Measurements from ENCODE around the gene SEC24D.
A peak's percentile ranks its signal among the peaks of the same experiment; 100 is the strongest.
"Not testable (repeated sequence)": the region's sequence is repeated elsewhere in the genome, so short reads cannot be mapped to it uniquely, and the experiment has no call there.

Gene SEC24D

GRCh38 chr4:118835571-118836300 lies at the start of gene SEC24D:
SEC24D (minus strand) TSS chr4:118836126; CDS start chr4:118833696, 2,430 bp downstream.
- peak within 1 kb of the TSS; percentile 90 to 91 for H3K4me3 ChIP-seq (ENCODE audit: low read length in 2 of 2)
- H3K27me3 ChIP-seq (ENCODE audit: control insufficient read depth in 1 of 2, insufficient read depth in 2 of 2, low read length in 2 of 2): no peaks in the 10 kb centered on the region
- peaks cover 9% of the 10 kb centered on the region for H3K4me1 ChIP-seq (ENCODE audit: control insufficient read depth, insufficient read depth, low read length)
- no peaks in the 10 kb centered on the region for H3K9me3 ChIP-seq (ENCODE audit: control insufficient read depth in 2 of 2, low read length in 2 of 2)
- peak within 1 kb of the TSS; percentile 85 to 90 for H3K9ac ChIP-seq (ENCODE audit: low read length in 2 of 2)
- H3K36me3 ChIP-seq (ENCODE audit: control insufficient read depth in 2 of 2, insufficient read depth in 2 of 2, low read length in 2 of 2): peaks cover 3 to 17% of the 10 kb centered on the region in 2 donors
- H3K27ac ChIP-seq (ENCODE audit: low read length): peak within 1 kb of the TSS; percentile 87

GRCh38 chr4:118884716-118885115 lies 48.8 kb upstream of the SEC24D start:
- no peaks in the 10 kb centered on the region for H3K27me3 ChIP-seq (ENCODE audit: control insufficient read depth in 1 of 2, insufficient read depth in 2 of 2, low read length in 2 of 2)
- H3K4me1 ChIP-seq (ENCODE audit: control insufficient read depth, insufficient read depth, low read length): no peaks in the 10 kb centered on the region
- no peaks in the 10 kb centered on the region for H3K9me3 ChIP-seq (ENCODE audit: control insufficient read depth in 2 of 2, low read length in 2 of 2)
- no peak overlapping the region for H3K4me3 ChIP-seq (ENCODE audit: low read length in 2 of 2)
- no peaks in the 10 kb centered on the region for H3K36me3 ChIP-seq (ENCODE audit: control insufficient read depth in 2 of 2, insufficient read depth in 2 of 2, low read length in 2 of 2)
- H3K27ac ChIP-seq (ENCODE audit: low read length): no peak overlapping the region
- H3K9ac ChIP-seq (ENCODE audit: low read length in 2 of 2): no peak overlapping the region

GRCh38 chr4:118883861-118884260 lies 47.9 kb upstream of the SEC24D start:
- H3K27me3 ChIP-seq (ENCODE audit: control insufficient read depth in 1 of 2, insufficient read depth in 2 of 2, low read length in 2 of 2): no peaks in the 10 kb centered on the region
- H3K9me3 ChIP-seq (ENCODE audit: control insufficient read depth in 2 of 2, low read length in 2 of 2): no peaks in the 10 kb centered on the region
- no peak overlapping the region for H3K9ac ChIP-seq (ENCODE audit: low read length in 2 of 2)
- no peak overlapping the region for H3K27ac ChIP-seq (ENCODE audit: low read length)
- no peaks in the 10 kb centered on the region for H3K4me1 ChIP-seq (ENCODE audit: control insufficient read depth, insufficient read depth, low read length)
- no peak overlapping the region for H3K4me3 ChIP-seq (ENCODE audit: low read length in 2 of 2)
- no peaks in the 10 kb centered on the region for H3K36me3 ChIP-seq (ENCODE audit: control insufficient read depth in 2 of 2, insufficient read depth in 2 of 2, low read length in 2 of 2)

GRCh38 chr4:118881512-118882146 lies 45.7 kb upstream of the SEC24D start:
- no peaks in the 10 kb centered on the region for H3K4me1 ChIP-seq (ENCODE audit: control insufficient read depth, insufficient read depth, low read length)
- H3K27ac ChIP-seq (ENCODE audit: low read length): no peak overlapping the region
- no peak overlapping the region for H3K9ac ChIP-seq (ENCODE audit: low read length in 2 of 2)
- H3K36me3 ChIP-seq (ENCODE audit: control insufficient read depth in 2 of 2, insufficient read depth in 2 of 2, low read length in 2 of 2): no peaks in the 10 kb centered on the region
- H3K27me3 ChIP-seq (ENCODE audit: control insufficient read depth in 1 of 2, insufficient read depth in 2 of 2, low read length in 2 of 2): no peaks in the 10 kb centered on the region
- H3K4me3 ChIP-seq (ENCODE audit: low read length in 2 of 2): no peak overlapping the region
- no peaks in the 10 kb centered on the region for H3K9me3 ChIP-seq (ENCODE audit: control insufficient read depth in 2 of 2, low read length in 2 of 2)

GRCh38 chr4:118879409-118879808 lies 43.5 kb upstream of the SEC24D start:
- H3K9me3 ChIP-seq (ENCODE audit: control insufficient read depth in 2 of 2, low read length in 2 of 2): no peaks in the 10 kb centered on the region
- no peaks in the 10 kb centered on the region for H3K27me3 ChIP-seq (ENCODE audit: control insufficient read depth in 1 of 2, insufficient read depth in 2 of 2, low read length in 2 of 2)
- no peak overlapping the region for H3K9ac ChIP-seq (ENCODE audit: low read length in 2 of 2)
- no peak overlapping the region for H3K27ac ChIP-seq (ENCODE audit: low read length)
- H3K4me1 ChIP-seq (ENCODE audit: control insufficient read depth, insufficient read depth, low read length): no peaks in the 10 kb centered on the region
- no peak overlapping the region for H3K4me3 ChIP-seq (ENCODE audit: low read length in 2 of 2)
- no peaks in the 10 kb centered on the region for H3K36me3 ChIP-seq (ENCODE audit: control insufficient read depth in 2 of 2, insufficient read depth in 2 of 2, low read length in 2 of 2)

GRCh38 chr4:118878507-118878906 lies 42.6 kb upstream of the SEC24D start:
- not testable (repeated sequence) for H3K4me3 ChIP-seq (ENCODE audit: low read length in 2 of 2); H3K27me3 ChIP-seq (ENCODE audit: control insufficient read depth in 1 of 2, insufficient read depth in 2 of 2, low read length in 2 of 2); H3K9ac ChIP-seq (ENCODE audit: low read length in 2 of 2); H3K27ac ChIP-seq (ENCODE audit: low read length); H3K4me1 ChIP-seq (ENCODE audit: control insufficient read depth, insufficient read depth, low read length); H3K9me3 ChIP-seq (ENCODE audit: control insufficient read depth in 2 of 2, low read length in 2 of 2); H3K36me3 ChIP-seq (ENCODE audit: control insufficient read depth in 2 of 2, insufficient read depth in 2 of 2, low read length in 2 of 2)

GRCh38 chr4:118877797-118878196 lies 41.9 kb upstream of the SEC24D start:
- Histone ChIP-seq H3K27me3 (ENCODE audit: control insufficient read depth in 1 of 2, insufficient read depth in 2 of 2, low read length in 2 of 2) (no peaks in the 10 kb centered on the region), H3K9me3 (ENCODE audit: control insufficient read depth in 2 of 2, low read length in 2 of 2) (no peaks in the 10 kb centered on the region), H3K27ac (ENCODE audit: low read length) (no peak overlapping the region), H3K9ac (ENCODE audit: low read length in 2 of 2) (no peak overlapping the region), H3K4me1 (ENCODE audit: control insufficient read depth, insufficient read depth, low read length) (no peaks in the 10 kb centered on the region), H3K36me3 (ENCODE audit: control insufficient read depth in 2 of 2, insufficient read depth in 2 of 2, low read length in 2 of 2) (no peaks in the 10 kb centered on the region), H3K4me3 (ENCODE audit: low read length in 2 of 2) (no peak overlapping the region)

GRCh38 chr4:118872181-118872580 lies 36.3 kb upstream of the SEC24D start:
- Histone ChIP-seq H3K9me3 (ENCODE audit: control insufficient read depth in 2 of 2, low read length in 2 of 2) (no peaks in the 10 kb centered on the region), H3K27ac (ENCODE audit: low read length) (no peak overlapping the region), H3K27me3 (ENCODE audit: control insufficient read depth in 1 of 2, insufficient read depth in 2 of 2, low read length in 2 of 2) (no peaks in the 10 kb centered on the region), H3K4me1 (ENCODE audit: control insufficient read depth, insufficient read depth, low read length) (no peaks in the 10 kb centered on the region), H3K4me3 (ENCODE audit: low read length in 2 of 2) (no peak overlapping the region), H3K9ac (ENCODE audit: low read length in 2 of 2) (no peak overlapping the region), H3K36me3 (ENCODE audit: control insufficient read depth in 2 of 2, insufficient read depth in 2 of 2, low read length in 2 of 2) (no peaks in the 10 kb centered on the region)

GRCh38 chr4:118869808-118870342 lies 33.9 kb upstream of the SEC24D start:
- Histone ChIP-seq H3K36me3 (ENCODE audit: control insufficient read depth in 2 of 2, insufficient read depth in 2 of 2, low read length in 2 of 2) (no peaks in the 10 kb centered on the region), H3K4me3 (ENCODE audit: low read length in 2 of 2) (no peak overlapping the region), H3K27ac (ENCODE audit: low read length) (no peak overlapping the region), H3K27me3 (ENCODE audit: control insufficient read depth in 1 of 2, insufficient read depth in 2 of 2, low read length in 2 of 2) (no peaks in the 10 kb centered on the region), H3K9ac (ENCODE audit: low read length in 2 of 2) (no peak overlapping the region), H3K4me1 (ENCODE audit: control insufficient read depth, insufficient read depth, low read length) (no peaks in the 10 kb centered on the region), H3K9me3 (ENCODE audit: control insufficient read depth in 2 of 2, low read length in 2 of 2) (no peaks in the 10 kb centered on the region)

GRCh38 chr4:118867311-118868067 lies 31.6 kb upstream of the SEC24D start:
- Histone ChIP-seq H3K27ac (ENCODE audit: low read length) (no peak overlapping the region), H3K36me3 (ENCODE audit: control insufficient read depth in 2 of 2, insufficient read depth in 2 of 2, low read length in 2 of 2) (no peaks in the 10 kb centered on the region)

More at GRCh38 chr4:118867311-118868067, 31.6 kb upstream of the SEC24D start:
- no peaks in the 10 kb centered on the region for H3K27me3 ChIP-seq (ENCODE audit: control insufficient read depth in 1 of 2, insufficient read depth in 2 of 2, low read length in 2 of 2)
- H3K9me3 ChIP-seq (ENCODE audit: control insufficient read depth in 2 of 2, low read length in 2 of 2): no peaks in the 10 kb centered on the region
- H3K4me3 ChIP-seq (ENCODE audit: low read length in 2 of 2): no peak overlapping the region
- no peaks in the 10 kb centered on the region for H3K4me1 ChIP-seq (ENCODE audit: control insufficient read depth, insufficient read depth, low read length)
- H3K9ac ChIP-seq (ENCODE audit: low read length in 2 of 2): no peak overlapping the region

All from stomach smooth muscle (tissue), 2 donors.